ENCODE measurements around the gene TBC1D28. TPM values are rescaled to one million over a fixed set of nuclear protein-coding genes. Genes with fewer than 3 reads are reported as not detected.
"Not testable (repeated sequence)": the region's sequence is repeated elsewhere in the genome, so short reads cannot be mapped to it uniquely, and the experiment has no call there.

TBC1D28 gene
- polyA plus RNA-seq, 1 donor: not detected

- not testable (repeated sequence) for H3K4me3 ChIP-seq (ENCODE audit: low read length); DNase-seq; H3K27ac ChIP-seq (ENCODE audit: low read length); H3K27me3 ChIP-seq (ENCODE audit: control insufficient read depth, insufficient read depth, low read length); H3K9me3 ChIP-seq (ENCODE audit: control insufficient read depth, low read depth, low read length); H3K36me3 ChIP-seq (ENCODE audit: control insufficient read depth, insufficient read depth, low read length); H3K4me1 ChIP-seq (ENCODE audit: control insufficient read depth, insufficient read depth, low read length)
- WGBS (ENCODE audit: insufficient coverage, low lambda C conversion rate): no CpG with 5 or more reads among the region's 2 CpGs
These were observed 26.6 kb downstream of the TBC1D28 start for GRCh38 chr17:18617613-18618012.

- H3K9me3 ChIP-seq (ENCODE audit: control insufficient read depth, low read depth, low read length); H3K4me3 ChIP-seq (ENCODE audit: low read length); H3K27ac ChIP-seq (ENCODE audit: low read length); H3K27me3 ChIP-seq (ENCODE audit: control insufficient read depth, insufficient read depth, low read length); H3K4me1 ChIP-seq (ENCODE audit: control insufficient read depth, insufficient read depth, low read length); H3K36me3 ChIP-seq (ENCODE audit: control insufficient read depth, insufficient read depth, low read length); DNase-seq: not testable (repeated sequence)
These were observed 31.2 kb downstream of the TBC1D28 start for GRCh38 chr17:18613016-18613415.

- H3K4me1 ChIP-seq (ENCODE audit: control insufficient read depth, insufficient read depth, low read length); H3K27ac ChIP-seq (ENCODE audit: low read length); H3K4me3 ChIP-seq (ENCODE audit: low read length); H3K27me3 ChIP-seq (ENCODE audit: control insufficient read depth, insufficient read depth, low read length); H3K9me3 ChIP-seq (ENCODE audit: control insufficient read depth, low read depth, low read length); DNase-seq; H3K36me3 ChIP-seq (ENCODE audit: control insufficient read depth, insufficient read depth, low read length): not testable (repeated sequence)
- no CpG with 5 or more reads among the region's 2 CpGs for WGBS (ENCODE audit: insufficient coverage, low lambda C conversion rate)
These were observed 51.1 kb downstream of the TBC1D28 start for GRCh38 chr17:18593138-18593537.

Other genes with a start within 250 kb of the TBC1D28 start
- 0.51 TPM for gene LGALS9C, start 167.6 kb downstream of the TBC1D28 start, polyA plus RNA-seq
- gene FOXO3B, start 37.9 kb upstream of the TBC1D28 start, polyA plus RNA-seq: 2.6 TPM
- gene FBXW10, start 99.7 kb upstream of the TBC1D28 start, polyA plus RNA-seq: 1.1 TPM
- gene TVP23B, start 136.8 kb upstream of the TBC1D28 start, polyA plus RNA-seq: 70.7 TPM
- gene PRPSAP2, start 213.7 kb upstream of the TBC1D28 start, polyA plus RNA-seq: 49.5 TPM